ENCODE results near the gene ARID4B. TPM values are rescaled to one million over a fixed set of nuclear protein-coding genes. Genes with fewer than 3 reads are reported as not detected.

ARID4B gene
- total RNA-seq, 1 experiment from 2014 or later: 17.6 TPM

DNA sequence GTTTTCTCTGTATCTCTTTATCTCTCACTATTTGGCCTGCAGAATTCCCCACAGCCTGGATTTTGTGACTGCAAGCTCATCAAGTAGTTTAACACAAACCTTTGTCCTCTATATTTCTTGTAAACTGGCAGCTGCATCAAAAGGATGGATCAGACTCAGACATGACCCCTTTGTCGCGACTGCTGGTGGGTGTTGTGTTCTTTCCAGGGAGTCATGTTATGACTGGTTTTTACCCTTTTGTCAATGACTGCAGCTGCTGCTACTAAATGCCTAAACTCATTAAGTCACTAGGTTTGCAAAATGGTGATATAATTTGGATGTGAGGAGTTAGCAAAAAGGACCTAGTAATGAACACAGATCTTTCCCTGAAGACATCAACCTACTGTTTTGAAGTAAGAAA lies 189.2 kb downstream of the ARID4B start:
- ChIA-PET CTCF (no interaction called here), POLR2A (ENCODE audit: low non-redundant PET) (no interaction called here)
- Histone ChIP-seq H3K36me3 (ENCODE audit: insufficient read depth, low read length, poor library complexity, severe bottlenecking) (peaks cover 19% of the 10 kb centered on the region), H3K27ac (ENCODE audit: low read depth, low read length, poor library complexity, severe bottlenecking) (no peak overlapping the region), H3K4me1 (ENCODE audit: insufficient read depth, low read length, poor library complexity, severe bottlenecking) (no peaks in the 10 kb centered on the region), H3K4me3 (ENCODE audit: low read depth, low read length, poor library complexity, severe bottlenecking) (no peak overlapping the region), H3K9me3 (ENCODE audit: low read depth, low read length, poor library complexity, severe bottlenecking) (no peaks in the 10 kb centered on the region), H3K27me3 (replicated peaks; ENCODE audit: insufficient read depth, low read depth, low read length, poor library complexity) (no peaks in the 10 kb centered on the region)
- no TSS peak for BruUV-seq (replicated peaks)
- TF ChIP-seq, protein P1, sequence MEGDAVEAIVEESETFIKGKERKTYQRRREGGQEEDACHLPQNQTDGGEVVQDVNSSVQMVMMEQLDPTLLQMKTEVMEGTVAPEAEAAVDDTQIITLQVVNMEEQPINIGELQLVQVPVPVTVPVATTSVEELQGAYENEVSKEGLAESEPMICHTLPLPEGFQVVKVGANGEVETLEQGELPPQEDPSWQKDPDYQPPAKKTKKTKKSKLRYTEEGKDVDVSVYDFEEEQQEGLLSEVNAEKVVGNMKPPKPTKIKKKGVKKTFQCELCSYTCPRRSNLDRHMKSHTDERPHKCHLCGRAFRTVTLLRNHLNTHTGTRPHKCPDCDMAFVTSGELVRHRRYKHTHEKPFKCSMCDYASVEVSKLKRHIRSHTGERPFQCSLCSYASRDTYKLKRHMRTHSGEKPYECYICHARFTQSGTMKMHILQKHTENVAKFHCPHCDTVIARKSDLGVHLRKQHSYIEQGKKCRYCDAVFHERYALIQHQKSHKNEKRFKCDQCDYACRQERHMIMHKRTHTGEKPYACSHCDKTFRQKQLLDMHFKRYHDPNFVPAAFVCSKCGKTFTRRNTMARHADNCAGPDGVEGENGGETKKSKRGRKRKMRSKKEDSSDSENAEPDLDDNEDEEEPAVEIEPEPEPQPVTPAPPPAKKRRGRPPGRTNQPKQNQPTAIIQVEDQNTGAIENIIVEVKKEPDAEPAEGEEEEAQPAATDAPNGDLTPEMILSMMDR (conservative IDR thresholded peaks at IDR 0.05; ENCODE audit: low read depth, low read length): no peak
- no peak for TF ChIP-seq EZH2 (IDR thresholded peaks at IDR 0.05; ENCODE audit: borderline replicate concordance, low read depth, low read length, poor library complexity, severe bottlenecking)
- intact Hi-C loops (cut with micrococcal nuclease; ENCODE audit: unreplicated experiment): no loop called here
- DNase-seq (ENCODE audit: low spot score): no peak

DNA sequence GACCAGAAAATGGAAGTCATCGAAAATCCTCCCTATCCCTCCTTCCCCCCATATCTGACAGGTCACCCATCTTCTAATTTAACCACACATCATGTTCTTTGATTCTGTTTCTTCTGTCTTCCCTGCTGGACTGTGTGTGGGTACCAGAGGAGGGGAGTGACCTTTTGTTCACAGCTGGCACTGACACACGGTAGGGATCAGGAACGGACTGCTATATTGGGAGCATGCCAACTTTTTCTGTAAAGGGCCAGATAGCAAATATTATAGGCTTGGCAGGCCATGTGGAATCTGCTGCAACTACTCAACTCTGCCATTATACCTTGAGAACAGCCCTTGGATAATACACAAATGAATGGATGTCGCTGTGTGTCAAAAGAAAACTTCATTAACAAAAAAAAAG lies 191.9 kb downstream of the ARID4B start:
- ChIA-PET CTCF (no interaction called here), POLR2A (ENCODE audit: low non-redundant PET) (no interaction called here)
- no peak for DNase-seq (ENCODE audit: low spot score)
- TF ChIP-seq EZH2 (IDR thresholded peaks at IDR 0.05; ENCODE audit: borderline replicate concordance, low read depth, low read length, poor library complexity, severe bottlenecking): no peak
- TF ChIP-seq, protein P1 (conservative IDR thresholded peaks at IDR 0.05; ENCODE audit: low read depth, low read length): no peak
- intact Hi-C loops (cut with micrococcal nuclease; ENCODE audit: unreplicated experiment): no loop called here
- Histone ChIP-seq H3K4me3 (ENCODE audit: low read depth, low read length, poor library complexity, severe bottlenecking) (no peak overlapping the region), H3K9me3 (ENCODE audit: low read depth, low read length, poor library complexity, severe bottlenecking) (no peaks in the 10 kb centered on the region), H3K27me3 (replicated peaks; ENCODE audit: insufficient read depth, low read depth, low read length, poor library complexity) (no peaks in the 10 kb centered on the region), H3K4me1 (ENCODE audit: insufficient read depth, low read length, poor library complexity, severe bottlenecking) (no peaks in the 10 kb centered on the region), H3K36me3 (ENCODE audit: insufficient read depth, low read length, poor library complexity, severe bottlenecking) (peaks cover 19% of the 10 kb centered on the region), H3K27ac (ENCODE audit: low read depth, low read length, poor library complexity, severe bottlenecking) (no peak overlapping the region)
- BruUV-seq (replicated peaks): no TSS peak

DNA sequence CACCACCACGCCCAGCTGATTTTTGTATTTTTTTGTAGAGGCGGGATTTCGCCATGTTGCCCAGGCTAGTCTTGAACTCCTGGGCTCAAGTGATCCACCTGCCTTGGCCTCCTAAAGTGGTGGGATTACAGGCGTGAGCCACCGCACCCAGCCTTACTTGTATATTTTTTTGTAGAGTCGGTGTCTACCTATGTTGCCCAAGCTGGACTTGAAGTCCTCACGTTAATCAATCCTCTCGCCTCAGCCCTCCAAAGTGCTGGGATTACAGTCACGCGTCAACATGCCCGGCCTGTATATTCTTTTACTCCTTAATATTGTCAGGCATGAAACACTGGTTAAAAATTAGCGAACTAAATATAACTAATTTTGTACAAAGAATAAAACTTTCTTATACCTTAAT lies 193.8 kb downstream of the ARID4B start:
- ChIA-PET POLR2A (ENCODE audit: low non-redundant PET) (no interaction called here), CTCF (no interaction called here)
- H3K4me1 ChIP-seq (ENCODE audit: insufficient read depth, low read length, poor library complexity, severe bottlenecking): no peaks in the 10 kb centered on the region
- no peaks in the 10 kb centered on the region for H3K27me3 ChIP-seq (replicated peaks; ENCODE audit: insufficient read depth, low read depth, low read length, poor library complexity)
- BruUV-seq (replicated peaks): no TSS peak
- peaks cover 19% of the 10 kb centered on the region for H3K36me3 ChIP-seq (ENCODE audit: insufficient read depth, low read length, poor library complexity, severe bottlenecking)
- no peaks in the 10 kb centered on the region for H3K9me3 ChIP-seq (ENCODE audit: low read depth, low read length, poor library complexity, severe bottlenecking)
- TF ChIP-seq EZH2 (IDR thresholded peaks at IDR 0.05; ENCODE audit: borderline replicate concordance, low read depth, low read length, poor library complexity, severe bottlenecking): no peak
- TF ChIP-seq, protein P1 (conservative IDR thresholded peaks at IDR 0.05; ENCODE audit: low read depth, low read length): no peak
- no peak for DNase-seq (ENCODE audit: low spot score)
- no peak overlapping the region for H3K4me3 ChIP-seq (ENCODE audit: low read depth, low read length, poor library complexity, severe bottlenecking)
- no peak overlapping the region for H3K27ac ChIP-seq (ENCODE audit: low read depth, low read length, poor library complexity, severe bottlenecking)
- intact Hi-C loops (cut with micrococcal nuclease; ENCODE audit: unreplicated experiment): no loop called here

Measured in A673 (cell line).